ENCODE data around the gene KMT2D. TPM values are rescaled to one million over a fixed set of nuclear protein-coding genes. Genes with fewer than 3 reads are reported as not detected.
"Not testable (repeated sequence)": the region's sequence is repeated elsewhere in the genome, so short reads cannot be mapped to it uniquely, and the experiment has no call there.

Gene KMT2D
- polyA plus RNA-seq, 1 donor, result 46.1 TPM

- peaks cover 20% of the 10 kb centered on the region for H3K4me1 ChIP-seq (ENCODE audit: control insufficient read depth, insufficient read depth, low read length)
- H3K27ac ChIP-seq (ENCODE audit: low read length); DNase-seq; H3K9me3 ChIP-seq (ENCODE audit: control insufficient read depth, low read depth, low read length); H3K4me3 ChIP-seq (ENCODE audit: low read length); H3K36me3 ChIP-seq (ENCODE audit: control insufficient read depth, insufficient read depth, low read length); H3K27me3 ChIP-seq (ENCODE audit: control insufficient read depth, insufficient read depth, low read length): not testable (repeated sequence)
- no CpG with 5 or more reads among the region's 17 CpGs for WGBS (ENCODE audit: insufficient coverage, low lambda C conversion rate)
Measured at GRCh38 chr12:49061916-49062315, 1.3 kb upstream of the KMT2D start.

- WGBS (ENCODE audit: insufficient coverage, low lambda C conversion rate), result 0% methylated on average over 1 of the region's 16 CpGs
- H3K27ac ChIP-seq (ENCODE audit: low read length), result peak overlapping the region; percentile 80
- no peak for DNase-seq
- peaks cover 26% of the 10 kb centered on the region for H3K4me1 ChIP-seq (ENCODE audit: control insufficient read depth, insufficient read depth, low read length)
- H3K4me3 ChIP-seq (ENCODE audit: low read length), result peak overlapping the region; percentile 67
- no peaks in the 10 kb centered on the region for H3K9me3 ChIP-seq (ENCODE audit: control insufficient read depth, low read depth, low read length)
- H3K36me3 ChIP-seq (ENCODE audit: control insufficient read depth, insufficient read depth, low read length), result no peaks in the 10 kb centered on the region
- H3K27me3 ChIP-seq (ENCODE audit: control insufficient read depth, insufficient read depth, low read length), result no peaks in the 10 kb centered on the region
Measured at GRCh38 chr12:49061157-49061650, 610 bp upstream of the KMT2D start.

DNA sequence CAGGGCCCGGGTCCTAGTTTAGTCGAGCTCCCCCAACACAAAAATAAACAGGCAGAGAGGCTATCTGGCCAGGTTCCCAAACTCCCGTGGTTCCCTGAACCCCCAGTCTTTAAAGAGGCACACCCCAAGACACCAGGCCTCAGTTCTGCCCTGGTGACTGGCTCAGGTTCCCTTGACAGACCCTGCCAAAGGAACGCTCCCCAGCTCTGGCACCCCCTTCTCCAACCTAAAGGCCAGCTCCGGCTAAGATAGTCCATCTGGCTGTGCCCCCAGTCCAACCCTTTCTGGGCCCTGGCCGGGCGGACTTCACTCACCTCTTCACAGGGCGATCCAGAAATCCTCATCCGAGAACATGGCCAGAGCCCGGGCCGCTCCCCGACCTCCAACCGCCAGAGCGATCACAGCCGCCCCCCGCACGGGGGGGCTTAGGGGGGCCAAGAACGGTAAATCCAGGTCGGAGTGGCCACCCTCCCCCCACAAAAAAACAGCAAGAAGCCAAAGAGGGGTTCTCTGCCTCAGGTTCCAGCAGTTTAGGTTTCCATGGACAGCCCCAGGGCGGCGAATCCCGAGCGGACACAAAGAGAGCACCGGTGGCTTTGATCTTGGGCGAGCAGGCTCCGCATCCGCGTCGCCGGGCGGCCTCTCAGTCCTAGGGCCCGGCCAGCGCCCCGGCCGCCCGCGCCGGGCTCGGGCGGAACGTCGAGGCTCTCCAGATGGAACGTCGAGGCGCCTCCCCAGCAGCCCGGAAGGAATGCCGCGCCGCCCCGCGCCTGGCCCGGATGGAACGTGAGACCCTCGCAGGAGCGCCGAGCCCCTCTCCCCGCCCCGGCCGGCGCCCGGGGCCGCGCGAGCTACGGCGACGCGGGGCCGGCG, 1.1 kb downstream of the KMT2D start:
- no CpG with 5 or more reads among the region's 70 CpGs for WGBS (ENCODE audit: insufficient coverage, low lambda C conversion rate)
- Histone ChIP-seq H3K9me3 (ENCODE audit: control insufficient read depth, low read depth, low read length) (no peaks in the 10 kb centered on the region), H3K4me1 (ENCODE audit: control insufficient read depth, insufficient read depth, low read length) (peaks cover 34% of the 10 kb centered on the region), H3K36me3 (ENCODE audit: control insufficient read depth, insufficient read depth, low read length) (peaks cover 11% of the 10 kb centered on the region), H3K27ac (ENCODE audit: low read length) (peak overlapping the region; percentile 80), H3K27me3 (ENCODE audit: control insufficient read depth, insufficient read depth, low read length) (no peaks in the 10 kb centered on the region), H3K4me3 (ENCODE audit: low read length) (peak overlapping the region; percentile 67)
- DNase-seq, result peak in 1 of 2 donors; percentile 41

DNA sequence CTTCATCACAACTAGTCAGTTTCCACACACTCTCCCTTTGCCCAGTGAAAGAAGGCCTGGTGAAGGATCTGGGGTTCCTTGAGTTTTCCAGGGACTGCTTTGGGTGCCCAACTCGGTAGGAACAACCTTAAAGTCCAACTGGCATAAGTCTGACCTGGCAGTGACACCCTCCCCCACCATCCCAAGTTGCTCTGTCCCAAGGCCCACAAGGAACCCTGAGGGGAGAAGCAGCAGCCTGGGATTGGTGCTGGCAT, 1.6 kb downstream of the KMT2D start:
- no peaks in the 10 kb centered on the region for H3K27me3 ChIP-seq (ENCODE audit: control insufficient read depth, insufficient read depth, low read length)
- peak overlapping the region; percentile 67 for H3K4me3 ChIP-seq (ENCODE audit: low read length)
- no peak for DNase-seq
- WGBS (ENCODE audit: insufficient coverage, low lambda C conversion rate), result no CpG with 5 or more reads among the region's 1 CpG
- no peak overlapping the region for H3K27ac ChIP-seq (ENCODE audit: low read length)
- no peaks in the 10 kb centered on the region for H3K9me3 ChIP-seq (ENCODE audit: control insufficient read depth, low read depth, low read length)
- peaks cover 17% of the 10 kb centered on the region for H3K36me3 ChIP-seq (ENCODE audit: control insufficient read depth, insufficient read depth, low read length)
- H3K4me1 ChIP-seq (ENCODE audit: control insufficient read depth, insufficient read depth, low read length), result peaks cover 34% of the 10 kb centered on the region

- Histone ChIP-seq H3K4me3 (ENCODE audit: low read length) (peak overlapping the region; percentile 67), H3K4me1 (ENCODE audit: control insufficient read depth, insufficient read depth, low read length) (peaks cover 34% of the 10 kb centered on the region), H3K36me3 (ENCODE audit: control insufficient read depth, insufficient read depth, low read length) (peaks cover 21% of the 10 kb centered on the region), H3K27ac (ENCODE audit: low read length) (no peak overlapping the region), H3K9me3 (ENCODE audit: control insufficient read depth, low read depth, low read length) (no peaks in the 10 kb centered on the region), H3K27me3 (ENCODE audit: control insufficient read depth, insufficient read depth, low read length) (no peaks in the 10 kb centered on the region)
- DNase-seq, result no peak
- WGBS (ENCODE audit: insufficient coverage, low lambda C conversion rate), result no CpG with 5 or more reads among the region's 5 CpGs
Measured at GRCh38 chr12:49058366-49059044, 2.1 kb downstream of the KMT2D start.

DNA sequence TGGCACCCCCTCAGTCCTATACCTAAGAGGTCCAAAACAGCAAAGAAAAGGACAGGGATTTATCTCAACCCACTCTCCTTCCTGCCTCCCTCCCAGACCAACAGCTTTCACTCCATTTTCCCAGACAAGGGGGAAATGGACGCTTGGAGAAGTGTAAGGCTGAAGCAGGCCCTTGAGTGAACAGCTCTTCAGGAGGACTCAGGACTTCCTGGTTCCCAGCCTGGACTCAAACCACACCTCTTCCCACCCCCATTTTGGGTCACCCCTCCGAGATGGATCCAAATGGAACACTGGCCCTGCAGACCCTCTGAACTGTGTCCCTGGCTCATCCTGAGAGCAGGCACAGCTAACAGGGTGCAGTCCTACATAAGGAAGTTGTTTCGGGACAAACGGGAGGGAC, 2.7 kb downstream of the KMT2D start:
- no peaks in the 10 kb centered on the region for H3K9me3 ChIP-seq (ENCODE audit: control insufficient read depth, low read depth, low read length)
- no peak overlapping the region for H3K27ac ChIP-seq (ENCODE audit: low read length)
- peak overlapping the region; percentile 67 for H3K4me3 ChIP-seq (ENCODE audit: low read length)
- WGBS (ENCODE audit: insufficient coverage, low lambda C conversion rate), result no CpG with 5 or more reads among the region's 4 CpGs
- no peaks in the 10 kb centered on the region for H3K27me3 ChIP-seq (ENCODE audit: control insufficient read depth, insufficient read depth, low read length)
- peaks cover 34% of the 10 kb centered on the region for H3K4me1 ChIP-seq (ENCODE audit: control insufficient read depth, insufficient read depth, low read length)
- no peak for DNase-seq
- peaks cover 28% of the 10 kb centered on the region for H3K36me3 ChIP-seq (ENCODE audit: control insufficient read depth, insufficient read depth, low read length)

DNA sequence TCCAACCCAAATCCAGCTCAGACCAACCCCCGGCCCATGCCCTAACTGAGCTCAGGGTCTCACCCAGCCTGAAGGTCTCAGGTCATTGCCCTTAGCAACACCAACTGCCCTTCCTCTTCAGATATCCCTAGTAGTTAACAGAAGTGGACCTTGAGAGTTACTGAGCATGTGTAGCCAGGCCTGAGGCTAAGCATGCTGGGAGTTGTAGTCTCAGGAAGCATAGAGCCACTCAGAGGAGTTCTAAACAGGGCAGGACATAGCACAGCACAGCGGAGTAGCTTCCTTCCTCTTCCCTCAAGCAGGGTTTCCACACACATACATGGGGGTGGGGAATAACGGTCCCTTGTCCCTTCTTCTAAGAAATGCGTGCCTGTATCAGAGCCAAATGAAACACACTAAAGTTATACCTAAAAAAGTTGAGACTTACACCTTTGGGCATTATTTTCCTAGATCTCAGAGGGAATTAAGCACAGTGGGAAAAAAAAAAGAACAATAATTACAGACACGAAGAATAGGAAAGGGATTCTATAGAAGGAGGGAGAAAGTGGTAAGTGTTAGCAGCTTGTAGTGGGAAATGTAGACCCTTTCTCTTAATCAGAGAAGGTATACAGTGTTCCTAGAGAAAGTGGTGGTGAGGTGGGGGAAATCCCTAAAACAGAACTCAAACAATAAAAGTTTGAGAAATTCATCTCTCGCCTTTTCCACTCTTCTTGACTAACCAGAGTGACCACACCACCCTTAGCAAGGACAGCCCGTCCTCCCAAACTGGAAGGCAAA, 4.4 kb downstream of the KMT2D start:
- DNase-seq, result peak; percentile 55 to 58
- Histone ChIP-seq H3K4me3 (ENCODE audit: low read length) (no peak overlapping the region), H3K9me3 (ENCODE audit: control insufficient read depth, low read depth, low read length) (no peaks in the 10 kb centered on the region), H3K4me1 (ENCODE audit: control insufficient read depth, insufficient read depth, low read length) (peaks cover 30% of the 10 kb centered on the region), H3K36me3 (ENCODE audit: control insufficient read depth, insufficient read depth, low read length) (peaks cover 45% of the 10 kb centered on the region), H3K27ac (ENCODE audit: low read length) (no peak overlapping the region), H3K27me3 (ENCODE audit: control insufficient read depth, insufficient read depth, low read length) (no peaks in the 10 kb centered on the region)
- 43% methylated on average over 1 of the region's 7 CpGs for WGBS (ENCODE audit: insufficient coverage, low lambda C conversion rate)

DNA sequence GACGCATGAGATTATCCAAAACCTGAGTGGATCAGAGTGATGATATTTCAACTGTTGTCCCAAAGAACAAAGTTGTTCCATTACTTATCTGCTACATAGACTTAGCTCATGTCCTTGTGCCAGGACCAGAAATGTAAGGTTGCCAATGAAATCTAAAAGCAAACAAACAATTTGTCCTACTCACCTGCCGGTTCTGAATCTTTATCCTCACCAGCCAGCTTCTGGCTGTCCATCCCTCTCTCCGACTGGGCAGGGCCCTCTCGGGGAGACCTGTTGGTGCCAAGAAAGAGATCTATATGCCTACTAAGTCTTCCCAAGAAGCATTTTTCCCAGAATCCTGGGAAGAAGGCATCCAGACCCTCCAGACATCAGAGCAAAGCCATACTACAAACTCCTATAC, 5.5 kb downstream of the KMT2D start:
- no peaks in the 10 kb centered on the region for H3K27me3 ChIP-seq (ENCODE audit: control insufficient read depth, insufficient read depth, low read length)
- H3K9me3 ChIP-seq (ENCODE audit: control insufficient read depth, low read depth, low read length), result no peaks in the 10 kb centered on the region
- DNase-seq, result no peak
- H3K4me3 ChIP-seq (ENCODE audit: low read length), result no peak overlapping the region
- peaks cover 55% of the 10 kb centered on the region for H3K36me3 ChIP-seq (ENCODE audit: control insufficient read depth, insufficient read depth, low read length)
- no peak overlapping the region for H3K27ac ChIP-seq (ENCODE audit: low read length)
- WGBS (ENCODE audit: insufficient coverage, low lambda C conversion rate), result no CpG with 5 or more reads among the region's 4 CpGs
- H3K4me1 ChIP-seq (ENCODE audit: control insufficient read depth, insufficient read depth, low read length), result peaks cover 29% of the 10 kb centered on the region

DNA sequence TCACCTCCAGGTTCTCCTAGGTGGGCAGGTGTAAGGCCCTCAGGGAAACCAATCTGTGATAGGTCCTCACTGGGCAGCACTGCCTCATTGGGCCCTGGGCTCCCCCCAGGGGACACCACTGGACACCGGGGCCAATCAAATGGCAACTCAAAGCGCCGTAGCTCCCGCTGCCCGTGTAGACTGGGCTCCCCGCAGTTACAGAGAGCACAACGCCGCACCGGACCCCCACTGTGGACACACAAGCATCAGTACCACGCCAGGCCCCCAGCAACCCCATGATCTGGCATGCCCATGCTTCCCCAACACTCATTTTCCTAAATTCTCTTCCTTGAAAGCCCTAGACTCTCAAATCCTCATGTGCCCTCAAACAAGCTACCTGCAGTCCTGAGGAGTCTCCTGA, 6.1 kb downstream of the KMT2D start:
- H3K4me1 ChIP-seq (ENCODE audit: control insufficient read depth, insufficient read depth, low read length), result peaks cover 29% of the 10 kb centered on the region
- WGBS (ENCODE audit: insufficient coverage, low lambda C conversion rate), result no CpG with 5 or more reads among the region's 10 CpGs

DNA sequence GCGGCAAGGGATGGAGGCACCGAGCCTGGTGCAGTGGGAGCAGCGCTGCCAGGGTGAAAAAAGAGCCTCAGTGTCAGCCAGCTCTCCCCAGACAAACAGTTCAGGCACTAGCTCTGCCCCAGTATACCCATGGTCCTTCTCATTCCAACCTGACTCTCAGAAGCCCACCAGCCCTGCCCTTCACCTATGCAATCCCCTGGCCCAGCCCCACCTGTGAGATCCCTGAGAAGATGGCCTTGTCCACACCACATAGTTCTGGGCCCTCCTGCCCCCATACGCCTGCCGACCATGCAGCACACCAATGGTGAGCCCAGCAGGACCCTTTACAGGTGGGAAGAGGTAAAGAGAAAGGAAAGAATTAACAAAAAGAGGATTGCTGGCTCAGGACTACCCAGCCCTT, 6.5 kb downstream of the KMT2D start:
- DNase-seq, result no peak
- peaks cover 29% of the 10 kb centered on the region for H3K4me1 ChIP-seq (ENCODE audit: control insufficient read depth, insufficient read depth, low read length)
- H3K4me3 ChIP-seq (ENCODE audit: low read length), result no peak overlapping the region
- H3K27me3 ChIP-seq (ENCODE audit: control insufficient read depth, insufficient read depth, low read length), result no peaks in the 10 kb centered on the region
- no peak overlapping the region for H3K27ac ChIP-seq (ENCODE audit: low read length)
- peaks cover 65% of the 10 kb centered on the region for H3K36me3 ChIP-seq (ENCODE audit: control insufficient read depth, insufficient read depth, low read length)
- WGBS (ENCODE audit: insufficient coverage, low lambda C conversion rate), result no CpG with 5 or more reads among the region's 5 CpGs
- no peaks in the 10 kb centered on the region for H3K9me3 ChIP-seq (ENCODE audit: control insufficient read depth, low read depth, low read length)

More for the DNA sequence above, 6.1 kb downstream of the KMT2D start:
- Histone ChIP-seq H3K4me3 (ENCODE audit: low read length) (no peak overlapping the region), H3K9me3 (ENCODE audit: control insufficient read depth, low read depth, low read length) (no peaks in the 10 kb centered on the region), H3K27ac (ENCODE audit: low read length) (no peak overlapping the region), H3K27me3 (ENCODE audit: control insufficient read depth, insufficient read depth, low read length) (no peaks in the 10 kb centered on the region), H3K36me3 (ENCODE audit: control insufficient read depth, insufficient read depth, low read length) (peaks cover 61% of the 10 kb centered on the region)
- no peak for DNase-seq

All from large intestine (tissue), 3 donors.